Stromal cell of bone marrow (primary cell): Measurements from ENCODE around the gene RBM23.
A peak's percentile ranks its signal among the peaks of the same experiment; 100 is the strongest.

Source experiments
- DNase-seq: peaks from one replicate; pipeline ENCODE4 v3.0.0-alpha.2; 2012; ENCODE audit warnings: low read depth

The RBM23 gene

GRCh38 chr14:22885975-22886374 is 33.0 kb downstream of the RBM23 start:
- DNase-seq: no peak

GRCh38 chr14:22884738-22885523 is 34.0 kb downstream of the RBM23 start:
- no peak for DNase-seq

- DNase-seq: no peak
Observed at GRCh38 chr14:22884076-22884737, 34.7 kb downstream of the RBM23 start.

DNA sequence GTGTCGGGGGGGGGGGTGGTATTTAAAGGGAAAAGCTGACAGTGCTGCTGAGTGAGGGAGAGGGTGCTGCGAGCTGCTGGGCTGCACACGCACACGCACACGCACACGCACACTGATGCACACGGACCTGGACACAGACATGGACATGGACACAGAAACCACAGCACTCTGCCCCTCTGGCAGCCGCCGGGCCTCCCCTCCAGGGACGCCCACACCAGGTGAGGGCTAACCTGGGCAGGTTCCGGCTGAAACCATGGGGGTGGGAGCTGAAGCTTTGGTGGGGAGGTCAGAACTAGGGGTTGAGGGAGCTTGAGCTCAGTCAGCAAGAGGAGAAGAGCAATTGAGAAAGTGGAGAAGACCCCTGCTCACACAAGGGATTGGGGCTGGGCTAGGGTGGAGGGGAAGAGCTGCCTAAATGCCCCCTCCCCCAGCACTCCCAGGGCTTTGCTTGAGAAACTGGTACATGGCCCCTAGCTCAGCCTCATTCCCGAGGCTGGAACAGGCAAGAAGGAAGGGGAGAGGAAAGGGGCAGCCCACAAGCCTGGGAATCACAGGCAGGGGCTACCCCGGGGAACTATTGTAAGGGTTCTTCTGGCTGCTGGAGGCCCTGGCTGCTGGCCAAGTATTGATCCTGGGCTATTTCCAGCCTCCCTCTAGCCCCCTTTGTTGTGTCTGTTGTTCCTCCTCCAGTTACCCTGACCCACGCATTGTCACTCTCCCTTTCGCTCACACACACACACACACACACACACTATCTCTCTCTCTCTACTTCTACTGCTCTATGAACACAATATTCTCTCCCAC is 35.6 kb downstream of the RBM23 start, which contains the start of gene REM2:
TSS of gene REM2 (plus strand) at position 50 of the 804 bp plus-strand sequence. CDS start at position 116, 66 bp downstream.
- DNase-seq: no peak

- DNase-seq: peak; percentile 7
Observed at GRCh38 chr14:22882529-22883172, 36.3 kb downstream of the RBM23 start.

DNA sequence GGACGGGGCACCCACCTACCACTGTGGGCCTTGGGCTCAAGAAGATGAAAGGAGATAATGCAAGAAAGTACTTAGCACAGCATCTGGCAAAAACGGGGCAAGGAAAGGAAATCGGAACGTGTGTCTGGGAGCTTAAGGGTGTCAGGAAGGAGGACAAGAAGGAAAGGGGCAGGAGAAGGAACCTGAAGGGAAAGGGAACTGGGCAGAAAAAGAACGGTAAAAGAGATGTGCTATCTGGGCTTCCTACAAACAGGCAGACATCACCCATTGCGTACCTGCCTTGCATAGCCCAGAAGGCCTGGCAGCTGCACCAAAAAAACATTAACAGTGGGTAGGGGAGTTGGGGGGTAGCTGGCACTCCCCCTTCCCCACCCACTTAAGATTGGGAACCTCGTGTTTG is 36.9 kb downstream of the RBM23 start:
- no peak for DNase-seq

DNA sequence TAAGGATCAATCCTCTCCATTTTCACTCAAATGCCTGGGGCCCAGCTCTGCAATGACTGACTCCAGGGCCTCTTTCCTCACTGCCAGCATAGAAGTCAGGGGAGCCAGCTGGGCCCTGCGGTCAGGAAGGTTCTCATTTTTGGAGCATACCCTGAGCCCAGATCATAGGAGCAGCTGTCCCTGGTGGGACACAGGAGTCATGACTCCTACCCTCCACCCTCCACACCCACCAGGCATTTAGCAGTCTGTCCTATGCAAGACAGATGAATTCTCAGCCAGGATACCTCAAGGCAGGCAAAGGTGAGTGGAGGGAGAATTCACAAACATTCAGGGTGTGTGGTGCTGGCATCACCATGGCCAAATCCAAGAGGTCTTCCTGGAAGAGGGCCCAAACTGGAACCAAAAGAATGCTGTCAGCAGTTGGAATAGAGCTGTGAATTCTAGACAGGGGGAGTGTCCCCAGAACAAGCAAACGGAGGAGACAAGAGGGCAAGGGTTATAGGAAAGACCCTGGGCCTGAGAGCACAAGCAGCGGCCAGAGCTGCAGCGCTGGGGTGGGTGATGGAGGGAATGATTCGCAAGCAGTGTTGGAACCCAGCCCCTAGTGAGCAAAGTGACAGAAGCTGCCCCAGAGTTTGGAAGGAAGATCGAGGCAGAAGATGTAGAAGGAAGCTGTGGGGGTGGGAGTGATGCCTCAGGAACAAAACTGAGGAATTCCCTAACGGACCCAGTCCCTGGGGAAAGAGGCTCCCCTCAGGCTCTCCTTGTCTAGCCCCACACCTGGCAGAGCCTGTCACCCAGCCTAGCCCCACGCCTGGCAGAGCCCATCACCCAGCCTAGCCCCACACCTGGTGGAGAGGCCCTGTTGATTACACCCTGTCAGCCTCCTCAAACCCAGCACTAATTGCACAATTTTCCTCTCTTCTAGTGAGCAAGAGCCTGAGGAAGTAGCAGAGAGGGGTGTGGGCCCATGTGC is 40.4 kb downstream of the RBM23 start:
- DNase-seq: no peak

DNA sequence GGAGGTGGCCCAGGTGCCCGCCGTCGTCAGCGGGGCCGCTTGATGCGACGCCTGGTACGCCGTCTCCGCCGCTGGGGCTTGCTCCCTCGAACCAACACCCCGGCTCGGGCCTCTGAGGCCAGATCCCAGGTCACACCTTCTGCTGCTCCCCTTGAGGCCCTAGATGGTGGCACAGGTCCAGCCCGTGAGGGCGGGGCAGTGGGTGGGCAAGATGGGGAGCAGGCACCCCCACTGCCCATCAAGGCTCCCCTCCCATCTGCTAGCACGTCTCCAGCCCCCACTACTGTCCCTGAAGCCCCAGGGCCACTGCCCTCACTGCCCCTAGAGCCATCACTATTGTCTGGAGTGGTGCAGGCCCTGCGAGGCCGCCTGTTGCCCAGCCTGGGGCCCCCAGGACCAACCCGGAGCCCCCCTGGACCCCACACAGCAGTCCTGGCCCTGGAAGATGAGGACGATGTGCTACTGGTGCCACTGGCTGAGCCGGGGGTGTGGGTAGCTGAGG is 41.9 kb downstream of the RBM23 start:
- DNase-seq: no peak

DNA sequence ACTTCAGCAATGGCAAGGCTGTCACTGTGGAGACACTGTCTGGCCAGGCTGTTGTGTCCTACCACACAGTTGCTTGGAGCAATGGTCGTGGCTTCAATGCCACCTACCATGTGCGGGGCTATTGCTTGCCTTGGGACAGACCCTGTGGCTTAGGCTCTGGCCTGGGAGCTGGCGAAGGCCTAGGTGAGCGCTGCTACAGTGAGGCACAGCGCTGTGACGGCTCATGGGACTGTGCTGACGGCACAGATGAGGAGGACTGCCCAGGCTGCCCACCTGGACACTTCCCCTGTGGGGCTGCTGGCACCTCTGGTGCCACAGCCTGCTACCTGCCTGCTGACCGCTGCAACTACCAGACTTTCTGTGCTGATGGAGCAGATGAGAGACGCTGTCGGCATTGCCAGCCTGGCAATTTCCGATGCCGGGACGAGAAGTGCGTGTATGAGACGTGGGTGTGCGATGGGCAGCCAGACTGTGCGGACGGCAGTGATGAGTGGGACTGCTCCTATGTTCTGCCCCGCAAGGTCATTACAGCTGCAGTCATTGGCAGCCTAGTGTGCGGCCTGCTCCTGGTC is 43.1 kb downstream of the RBM23 start:
- DNase-seq: no peak

GRCh38 chr14:22875003-22875747 is 43.8 kb downstream of the RBM23 start:
- DNase-seq: no peak

DNA sequence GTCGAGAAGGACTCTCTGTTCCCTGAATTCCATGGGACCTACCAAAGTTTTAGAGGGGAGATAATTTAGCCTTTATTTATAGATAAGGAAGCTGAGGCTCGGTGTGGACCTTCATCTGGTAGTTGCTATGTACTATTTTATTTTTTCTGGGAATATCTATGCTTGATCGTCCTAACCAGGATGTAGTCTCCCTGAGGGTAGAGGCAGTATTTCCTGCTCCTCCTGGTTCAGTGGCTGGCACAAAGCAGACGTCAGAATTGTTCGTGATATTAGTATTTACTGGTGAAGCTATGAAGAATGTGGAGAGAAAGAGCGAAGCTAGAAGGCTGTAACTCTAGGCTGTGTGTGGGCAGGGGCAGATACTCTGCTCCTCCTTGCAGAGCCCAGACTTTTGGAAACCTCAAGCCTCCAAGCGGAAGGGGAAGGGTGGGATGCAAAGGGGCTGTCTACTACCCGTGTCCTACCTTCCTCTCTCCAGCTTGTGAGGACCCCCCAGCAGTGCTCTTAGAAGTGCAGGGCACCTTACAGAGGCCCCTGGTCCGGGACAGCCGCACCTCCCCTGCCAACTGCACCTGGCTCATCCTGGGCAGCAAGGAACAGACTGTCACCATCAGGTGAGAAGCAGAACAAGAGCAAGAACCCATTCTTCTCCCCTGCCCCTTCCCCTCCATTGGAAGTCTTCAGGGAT is 46.0 kb downstream of the RBM23 start:
- no peak for DNase-seq

DNA sequence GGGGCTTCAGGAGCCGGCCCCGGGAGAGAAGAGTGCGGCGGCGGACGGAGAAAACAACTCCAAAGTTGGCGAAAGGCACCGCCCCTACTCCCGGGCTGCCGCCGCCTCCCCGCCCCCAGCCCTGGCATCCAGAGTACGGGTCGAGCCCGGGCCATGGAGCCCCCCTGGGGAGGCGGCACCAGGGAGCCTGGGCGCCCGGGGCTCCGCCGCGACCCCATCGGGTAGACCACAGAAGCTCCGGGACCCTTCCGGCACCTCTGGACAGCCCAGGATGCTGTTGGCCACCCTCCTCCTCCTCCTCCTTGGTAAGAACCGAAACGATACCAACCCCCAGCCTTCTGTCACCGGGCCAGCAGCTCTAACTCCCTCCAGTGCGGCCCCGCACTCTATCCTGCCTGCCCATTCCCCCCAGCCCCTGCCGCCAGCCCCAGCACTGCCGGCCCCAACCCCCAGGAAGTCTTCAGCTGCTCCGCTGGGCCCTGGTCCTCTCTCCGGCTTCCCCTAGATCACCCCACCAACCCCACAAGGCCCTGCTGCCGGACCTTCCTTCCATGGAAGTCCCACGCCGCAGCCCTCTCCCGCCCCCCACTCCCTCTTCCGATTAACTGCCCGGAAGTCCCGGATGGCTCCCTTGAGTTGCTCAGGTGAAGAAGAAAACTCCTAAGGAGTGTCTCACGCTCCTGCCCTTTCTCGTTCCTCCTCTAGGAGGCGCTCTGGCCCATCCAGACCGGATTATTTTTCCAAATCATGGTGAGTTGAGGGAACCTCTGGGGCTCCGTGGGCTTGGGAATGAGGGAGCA is 46.7 kb downstream of the RBM23 start:
- DNase-seq: peak; percentile 67

DNA sequence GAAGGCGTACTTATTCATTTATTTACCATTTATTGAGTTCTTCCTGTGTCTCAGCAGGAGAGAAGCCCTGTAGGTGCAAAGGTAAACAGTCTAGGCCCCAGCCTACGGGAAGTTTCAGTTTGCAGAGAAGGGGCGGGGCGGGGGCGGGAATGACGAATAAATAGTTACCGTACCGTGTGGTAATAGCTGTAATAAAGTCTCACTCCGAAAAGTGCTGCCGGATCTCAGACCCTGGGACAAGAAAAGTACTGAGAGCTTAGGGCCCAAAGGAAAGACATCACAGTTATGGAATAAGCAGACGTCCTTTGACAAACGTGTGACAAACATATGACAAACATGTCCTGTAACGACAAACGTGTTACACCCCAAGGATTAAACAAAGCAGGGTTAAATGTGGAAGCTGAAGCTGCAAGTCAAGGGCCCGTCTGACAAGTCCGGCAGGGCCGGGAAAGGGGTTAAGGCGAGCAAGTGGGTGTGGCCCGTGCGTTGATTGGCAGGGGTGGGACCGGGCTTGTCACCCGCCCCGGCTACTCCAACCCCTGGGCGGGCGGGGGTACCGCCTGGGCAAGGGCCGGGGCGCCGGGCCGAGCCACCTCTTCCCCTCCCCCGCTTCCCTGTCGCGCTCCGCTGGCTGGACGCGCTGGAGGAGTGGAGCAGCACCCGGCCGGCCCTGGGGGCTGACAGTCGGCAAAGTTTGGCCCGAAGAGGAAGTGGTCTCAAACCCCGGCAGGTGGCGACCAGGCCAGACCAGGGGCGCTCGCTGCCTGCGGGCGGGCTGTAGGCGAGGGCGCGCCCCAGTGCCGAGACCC is 47.5 kb downstream of the RBM23 start, which contains the start of gene LRP10:
TSS of gene LRP10 (plus strand) at position 517 of the 809 bp plus-strand sequence. CDS start 564 bp downstream, outside the sequence.
- DNase-seq: peak; percentile 82

GRCh38 chr14:22870811-22871223 is 48.1 kb downstream of the RBM23 start:
- DNase-seq: no peak

DNA sequence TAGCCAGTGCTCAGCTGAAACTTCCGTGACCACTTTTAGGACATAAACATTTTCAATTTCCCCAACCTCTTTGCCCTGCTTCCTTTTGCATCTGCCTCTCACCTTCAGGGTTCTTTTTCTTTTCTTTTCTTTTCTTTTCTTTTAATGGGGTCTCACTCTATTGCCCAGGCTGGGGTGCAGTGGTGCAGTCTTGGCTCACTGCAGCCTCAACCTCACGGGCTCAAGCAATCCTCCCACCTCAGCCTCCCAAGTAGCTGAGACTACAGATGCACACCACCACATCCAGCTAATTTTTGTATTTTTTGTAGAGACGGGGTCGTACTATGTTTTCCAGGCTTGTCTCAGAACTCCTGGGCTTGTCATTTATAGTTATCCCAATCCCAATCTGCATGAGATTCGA is 52.1 kb downstream of the RBM23 start:
- no peak for DNase-seq

GRCh38 chr14:22865424-22866405 is 53.2 kb downstream of the RBM23 start:
- no peak for DNase-seq
